Hematopoietic multipotent progenitor cell (in vitro differentiated cells): ENCODE data around the gene GPS1. TPM values are rescaled to one million over a fixed set of nuclear protein-coding genes. Genes with fewer than 3 reads are reported as not detected.
A peak's percentile ranks its signal among the peaks of the same experiment; 100 is the strongest.
"Not testable (repeated sequence)": the region's sequence is repeated elsewhere in the genome, so short reads cannot be mapped to it uniquely, and the experiment has no call there.

Experiments used
- DNase-seq, 3 donors: peaks; one replicate each; pipeline ENCODE4 v3.0.0-alpha.2; 2011 to 2015; ENCODE audit warnings: low read depth in 2 of 3, low spot score in 2 of 3
- total RNA-seq: library from RNA; depleted of rRNA; stranded (reverse); fragments of >200 nt; gene quantifications from one replicate; pipeline ENCODE4 v1.2.3, GENCODE V29; 2012

The GPS1 gene
- total RNA-seq, 1 donor, result 138 TPM

DNA sequence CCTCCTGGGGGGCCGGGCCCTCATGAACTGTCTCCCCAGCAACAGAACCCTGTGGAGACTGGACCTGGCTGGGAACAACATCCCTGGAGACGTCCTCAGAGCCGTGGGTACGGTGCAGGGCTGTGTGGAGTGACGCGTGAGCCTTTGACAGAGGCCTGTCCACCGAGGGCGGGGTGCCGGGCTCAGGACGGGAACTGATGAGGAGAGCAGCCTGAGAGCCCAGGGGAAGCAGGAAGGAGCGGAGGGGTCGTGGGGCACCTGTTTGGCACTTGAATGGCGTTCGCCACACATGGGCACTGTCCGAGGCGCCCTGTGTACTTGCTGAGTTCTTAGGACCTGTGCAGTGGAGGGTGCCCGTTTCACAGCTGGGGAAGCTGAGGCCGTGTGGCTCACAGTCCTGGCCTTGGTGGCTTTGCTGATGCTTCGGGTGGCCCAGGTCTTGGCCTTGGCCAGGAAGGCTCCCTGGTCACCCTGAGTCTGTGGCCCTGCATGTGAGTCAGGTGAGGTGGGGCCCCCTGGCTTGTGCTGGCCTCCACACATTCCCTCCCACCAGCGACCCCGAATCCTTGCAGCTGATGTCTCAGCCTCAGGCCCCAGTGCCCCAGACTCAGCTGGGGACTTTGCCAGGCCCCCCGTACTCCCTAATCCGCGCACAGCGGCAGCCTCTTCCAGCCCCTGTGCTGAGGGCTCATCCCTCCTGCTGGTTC lies 26.1 kb upstream of the GPS1 start:
- no peak for DNase-seq

DNA sequence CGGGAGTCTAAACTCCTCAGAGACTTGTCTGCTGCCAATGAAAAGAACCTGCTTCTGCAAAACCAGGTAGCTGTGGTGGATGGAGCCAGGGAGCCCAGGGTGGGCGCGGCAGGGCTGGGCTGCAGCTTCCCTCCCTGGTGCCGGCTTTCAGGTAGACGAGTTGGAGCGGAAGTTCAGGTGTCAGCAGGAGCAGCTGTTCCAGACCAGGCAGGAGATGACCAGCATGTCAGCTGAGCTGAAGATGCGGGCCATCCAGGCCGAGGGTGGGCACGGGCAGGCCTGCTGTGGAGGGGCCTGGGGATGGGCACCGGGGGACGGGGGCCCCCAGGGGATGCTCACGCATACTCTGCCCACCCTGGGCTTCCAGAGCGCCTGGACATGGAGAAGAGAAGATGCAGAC lies 23.5 kb upstream of the GPS1 start:
- DNase-seq, result no peak

DNA sequence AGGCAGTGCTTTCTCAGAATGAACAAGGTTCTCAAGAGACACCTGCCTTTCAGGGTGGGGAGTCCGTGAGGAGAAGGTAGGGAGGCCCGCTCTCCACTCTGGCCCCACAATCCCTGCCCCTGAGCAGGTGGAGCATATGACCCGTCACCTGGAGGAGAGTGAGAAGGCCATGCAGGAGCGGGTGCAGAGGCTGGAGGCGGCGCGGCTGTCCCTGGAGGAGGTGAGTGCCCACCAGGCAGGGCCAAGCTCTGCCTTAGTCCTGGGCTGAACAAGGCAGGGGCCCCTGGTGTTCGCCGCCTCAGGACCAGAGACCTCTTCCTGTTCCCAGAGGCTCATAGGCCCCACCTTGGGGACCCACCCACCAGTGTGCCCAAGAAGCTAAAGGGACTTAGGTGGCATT lies 22.7 kb upstream of the GPS1 start:
- no peak for DNase-seq

DNA sequence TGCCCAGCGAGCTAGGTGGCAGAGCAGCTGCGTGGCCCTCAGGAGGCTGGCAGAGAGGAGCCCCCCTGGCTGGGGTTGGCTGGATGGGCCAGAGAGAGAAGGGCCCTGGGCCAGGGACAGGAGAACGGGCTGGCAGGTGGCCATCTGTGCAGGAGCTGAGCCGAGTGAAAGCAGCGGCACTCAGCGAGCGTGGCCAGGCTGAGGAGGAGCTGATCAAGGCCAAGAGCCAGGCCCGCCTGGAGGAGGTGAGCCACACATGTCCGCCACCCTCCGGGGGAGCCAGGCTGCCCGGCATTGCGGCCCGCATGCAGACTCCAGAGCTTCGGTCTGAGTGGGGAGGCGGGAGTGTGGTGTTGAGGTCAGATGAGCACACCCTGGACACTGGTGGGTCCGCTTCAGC lies 22.3 kb upstream of the GPS1 start:
- no peak for DNase-seq

DNA sequence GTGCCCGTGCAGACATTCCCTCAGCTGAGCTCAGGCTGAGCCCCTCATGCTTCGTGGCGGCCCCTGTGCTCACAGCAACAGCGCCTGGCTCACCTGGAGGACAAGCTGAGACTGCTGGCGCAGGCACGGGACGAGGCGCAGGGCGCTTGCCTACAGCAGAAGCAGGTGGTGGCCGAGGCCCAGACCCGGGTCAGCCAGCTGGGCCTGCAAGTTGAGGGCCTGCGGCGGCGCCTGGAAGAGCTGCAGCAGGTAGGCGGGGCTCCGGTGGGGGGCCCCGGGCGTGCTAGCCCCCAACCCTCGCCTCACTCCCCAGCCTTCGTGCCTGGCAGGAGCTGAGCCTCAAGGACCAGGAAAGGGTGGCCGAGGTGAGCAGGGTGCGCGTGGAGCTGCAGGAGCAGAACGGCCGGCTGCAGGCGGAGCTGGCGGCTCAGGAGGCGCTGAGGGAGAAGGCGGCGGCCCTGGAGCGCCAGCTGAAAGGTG lies 21.7 kb upstream of the GPS1 start:
- DNase-seq, result no peak

DNA sequence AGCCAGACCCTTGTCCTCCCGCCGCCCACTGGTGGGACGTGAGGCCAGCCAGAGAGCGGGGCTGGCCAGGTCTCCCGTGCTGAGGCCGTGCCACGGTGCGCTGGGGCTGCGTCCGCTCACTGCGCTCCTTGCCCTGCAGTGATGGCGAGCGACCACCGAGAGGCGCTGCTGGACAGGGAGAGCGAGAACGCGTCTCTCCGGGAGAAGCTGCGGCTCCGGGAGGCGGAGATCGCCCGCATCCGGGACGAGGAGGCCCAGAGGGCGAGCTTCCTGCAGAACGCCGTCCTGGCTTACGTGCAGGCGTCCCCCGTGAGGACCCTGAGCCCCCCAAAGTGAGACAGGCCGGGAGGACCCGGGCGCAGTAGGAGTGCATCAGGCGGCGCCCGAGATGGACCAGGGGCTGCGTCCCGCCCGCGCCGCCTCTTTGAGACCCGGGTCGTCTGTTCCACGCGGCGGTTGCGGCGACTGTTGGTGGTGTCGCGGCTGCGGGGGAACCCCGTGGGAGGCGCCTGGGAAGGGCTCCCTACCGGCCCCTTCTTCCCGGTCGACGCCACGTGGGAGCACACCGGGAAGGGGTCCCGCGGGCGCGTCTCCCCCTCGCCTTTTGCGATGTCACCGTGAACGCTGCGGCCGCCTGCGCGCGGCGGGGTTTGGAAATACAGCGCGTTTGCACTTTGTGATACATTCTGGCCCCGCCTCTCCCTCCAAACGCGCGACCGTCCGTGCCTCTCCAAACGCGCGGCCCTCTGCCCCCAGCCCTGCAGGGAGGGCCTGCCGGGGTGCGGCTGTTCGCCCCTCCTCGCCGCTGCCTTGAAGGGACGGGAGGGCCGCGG lies 21.0 kb upstream of the GPS1 start:
- DNase-seq, result peak; percentile 69 to 83 (median 76)

DNA sequence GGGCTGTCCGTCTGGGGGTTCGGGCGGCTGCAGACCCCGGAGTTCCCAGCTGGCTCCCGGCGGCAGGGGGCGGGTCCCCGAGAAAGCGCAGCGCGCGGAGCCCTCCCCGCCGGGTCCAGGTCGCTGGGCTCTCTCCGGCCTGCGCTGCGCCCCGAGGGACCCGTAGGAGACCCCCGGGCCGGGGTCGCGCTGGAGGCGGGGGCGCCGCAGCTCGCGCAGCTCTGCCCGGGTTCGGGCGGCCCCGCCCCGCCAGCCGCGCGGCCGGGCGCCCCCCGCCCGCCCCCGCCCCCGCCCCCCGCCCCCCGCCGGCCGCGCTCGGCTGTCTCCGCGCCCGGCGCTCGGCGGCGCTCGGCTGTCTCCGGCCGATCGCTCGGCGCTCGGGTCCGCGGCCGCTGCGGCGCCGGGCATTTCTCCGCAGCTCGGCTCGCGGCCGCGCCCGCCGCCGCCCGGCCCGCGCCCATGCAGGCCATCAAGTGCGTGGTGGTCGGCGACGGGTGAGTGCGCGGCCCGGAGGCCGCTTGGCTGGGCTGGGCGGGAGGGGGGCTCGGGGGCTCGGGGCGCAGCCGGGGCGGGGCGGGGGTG lies 20.3 kb upstream of the GPS1 start, which contains the start of gene RAC3:
RAC3 (plus strand) TSS at position 376 of the 582 bp plus-strand sequence; CDS start at position 460, 84 bp downstream.
- DNase-seq, result peak in 1 of 3 donors; percentile 32

DNA sequence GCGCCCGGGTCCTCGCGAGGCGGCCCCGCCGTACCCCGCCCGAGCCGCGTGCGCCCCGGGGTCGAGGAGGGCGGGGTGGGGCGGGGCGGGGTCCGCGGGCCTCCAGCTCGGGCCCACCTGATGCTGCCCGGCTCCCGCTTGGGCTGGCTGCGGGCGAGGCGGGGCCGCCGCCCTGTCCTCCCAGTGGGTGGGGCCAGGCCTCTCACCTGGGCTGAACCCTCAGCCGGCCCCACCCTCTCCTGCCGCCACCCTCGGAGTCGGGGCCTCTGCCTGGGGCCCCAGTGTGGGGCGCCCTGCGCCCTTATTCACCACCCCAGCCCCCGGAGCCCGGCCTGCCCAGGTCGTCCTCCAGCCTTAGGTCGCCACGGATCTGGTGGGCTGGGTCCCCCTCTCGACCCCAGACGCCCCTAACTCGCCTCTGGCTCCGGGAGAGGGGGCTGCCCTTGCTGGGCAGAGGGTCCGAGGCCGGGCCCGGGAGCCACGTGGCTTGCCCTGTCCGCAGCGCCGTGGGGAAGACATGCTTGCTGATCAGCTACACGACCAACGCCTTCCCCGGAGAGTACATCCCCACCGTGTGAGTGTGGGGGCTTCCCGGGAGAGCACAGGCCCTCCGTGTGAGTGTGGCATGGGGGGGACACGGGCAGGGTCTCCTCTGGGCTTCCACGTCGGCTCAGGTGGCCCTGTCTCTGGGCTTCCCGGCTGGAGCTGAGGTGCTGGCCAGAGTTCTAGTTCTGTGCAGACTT lies 19.6 kb upstream of the GPS1 start:
- no peak for DNase-seq

DNA sequence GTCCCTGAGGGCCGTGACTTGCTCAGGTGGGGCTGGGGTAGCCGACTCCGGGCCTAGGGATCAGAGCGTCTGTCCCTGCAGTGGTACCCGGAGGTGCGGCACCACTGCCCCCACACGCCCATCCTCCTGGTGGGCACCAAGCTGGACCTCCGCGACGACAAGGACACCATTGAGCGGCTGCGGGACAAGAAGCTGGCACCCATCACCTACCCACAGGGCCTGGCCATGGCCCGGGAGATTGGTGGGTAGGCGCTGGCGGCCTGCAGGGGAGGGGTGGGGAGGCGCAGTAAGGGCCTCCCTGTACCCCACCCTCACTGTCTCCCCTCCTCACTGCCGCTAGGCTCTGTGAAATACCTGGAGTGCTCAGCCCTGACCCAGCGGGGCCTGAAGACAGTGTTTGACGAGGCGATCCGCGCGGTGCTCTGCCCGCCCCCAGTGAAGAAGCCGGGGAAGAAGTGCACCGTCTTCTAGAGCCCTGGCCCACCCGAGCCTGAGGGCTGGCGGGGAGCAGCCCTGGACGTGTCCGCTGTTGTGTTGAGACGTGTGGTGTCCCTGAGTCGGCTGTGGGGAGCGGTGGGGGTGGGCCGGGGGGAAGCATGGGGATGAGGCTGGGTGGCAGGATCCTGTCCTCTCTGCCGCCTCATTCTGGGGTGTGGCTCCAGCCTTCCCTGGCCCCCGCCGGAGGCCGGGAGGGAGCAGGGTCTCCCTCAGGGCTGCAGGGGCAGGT lies 18.2 kb upstream of the GPS1 start:
- no peak for DNase-seq

DNA sequence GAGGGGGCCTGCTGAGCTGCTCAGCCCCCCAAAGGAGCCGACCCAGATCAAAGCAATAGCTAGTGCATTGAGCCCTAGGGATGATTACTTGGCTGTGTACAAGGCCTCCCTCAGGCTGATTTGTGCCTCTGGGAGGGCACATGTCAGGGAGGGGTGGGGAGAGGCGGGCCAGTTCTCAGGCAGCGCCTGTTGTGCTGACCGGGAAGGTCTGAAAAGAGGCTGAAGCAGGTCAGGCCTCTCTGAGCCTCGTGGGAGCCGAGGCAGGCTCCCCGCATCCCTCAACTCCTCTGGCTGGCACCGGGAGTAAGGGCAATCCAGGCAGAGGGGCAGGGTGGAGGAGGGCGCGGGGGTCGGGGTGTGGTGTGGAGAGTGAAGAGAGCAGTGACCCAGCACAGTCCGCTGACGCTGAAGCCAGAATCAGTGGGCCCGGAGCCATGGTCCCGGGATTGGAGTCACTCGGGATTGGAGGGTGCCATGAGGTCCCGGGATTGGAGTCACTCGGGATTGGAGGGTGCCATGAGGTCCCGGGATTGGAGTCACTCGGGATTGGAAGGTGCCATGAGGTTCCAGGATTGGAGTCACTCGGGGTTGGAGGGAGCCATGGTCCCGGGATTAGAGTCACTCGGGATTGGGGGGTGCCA lies 17.2 kb upstream of the GPS1 start:
- DNase-seq, result no peak

DNA sequence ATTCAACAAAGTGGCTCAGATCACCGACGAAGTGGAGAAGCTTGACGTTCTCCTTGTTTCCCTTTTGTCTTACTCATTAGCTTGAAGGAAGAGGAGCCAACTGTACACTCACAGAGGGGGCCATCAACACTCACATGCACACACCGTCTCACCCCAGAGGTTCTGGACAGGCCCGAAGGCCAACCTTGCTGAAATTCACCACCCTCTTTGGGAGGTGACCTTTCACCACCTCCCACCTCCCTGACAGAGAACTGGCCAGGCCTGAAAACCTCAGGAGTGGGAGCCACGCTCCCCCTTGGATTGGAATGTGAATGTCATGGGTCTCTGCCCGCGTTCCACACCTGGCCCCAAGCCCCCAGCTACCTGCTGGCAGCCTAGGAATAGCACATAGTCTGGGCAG lies 16.2 kb upstream of the GPS1 start:
- no peak for DNase-seq

DNA sequence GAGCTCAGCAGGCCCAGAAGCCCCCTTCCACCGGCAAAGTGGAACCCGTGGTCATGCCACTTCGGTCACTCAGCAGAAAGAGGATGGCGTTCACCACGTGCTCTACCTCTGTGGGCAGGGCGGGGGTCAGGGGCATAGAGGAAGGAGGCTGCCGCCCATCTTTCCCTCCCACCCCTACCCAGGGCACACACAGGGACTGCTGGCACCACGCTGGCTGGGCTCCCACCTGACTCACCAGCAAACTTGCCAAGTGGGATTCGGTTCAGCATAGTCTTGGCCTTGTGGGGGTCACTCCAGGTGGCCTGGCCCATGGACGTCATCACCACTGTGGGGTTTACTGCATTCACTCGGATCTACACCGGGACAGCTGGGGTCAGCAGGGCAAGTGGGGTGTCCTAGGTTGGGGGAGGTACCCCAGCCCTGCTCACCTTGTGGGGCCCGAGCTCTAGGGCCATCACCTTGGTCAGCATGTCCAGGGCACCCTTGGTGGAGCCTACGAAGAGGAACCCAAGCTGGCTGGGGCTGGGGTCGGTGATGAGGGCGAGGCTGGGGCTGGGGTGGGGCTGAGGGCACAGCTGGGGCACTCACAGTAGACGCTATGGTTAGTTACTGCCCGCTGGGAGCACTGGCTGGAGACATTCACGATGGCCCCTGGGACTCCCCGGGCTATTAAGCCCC lies 15.6 kb upstream of the GPS1 start:
- no peak for DNase-seq

DNA sequence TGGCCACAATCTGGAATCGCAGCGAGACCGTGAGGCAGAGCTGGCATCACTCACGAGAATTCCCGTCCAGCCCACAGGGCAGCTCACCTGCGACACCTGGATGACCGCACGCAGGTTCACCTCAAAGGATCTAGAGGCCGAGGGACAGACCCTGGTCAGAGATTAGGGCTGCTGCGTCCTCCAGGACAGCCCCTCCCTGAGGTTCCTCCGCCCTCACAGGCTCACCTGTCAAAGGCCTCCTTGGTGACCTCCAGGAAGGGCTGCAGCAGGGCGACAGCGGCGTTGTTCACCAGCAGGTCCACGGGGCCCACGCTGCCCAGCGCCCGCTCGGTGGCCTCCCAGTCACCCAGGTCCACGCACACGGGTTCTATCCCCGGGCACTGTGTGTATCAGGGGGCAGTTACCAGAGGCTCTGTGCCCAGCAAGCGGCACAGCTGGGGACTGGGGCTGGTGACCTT lies 15.0 kb upstream of the GPS1 start:
- DNase-seq, result no peak

DNA sequence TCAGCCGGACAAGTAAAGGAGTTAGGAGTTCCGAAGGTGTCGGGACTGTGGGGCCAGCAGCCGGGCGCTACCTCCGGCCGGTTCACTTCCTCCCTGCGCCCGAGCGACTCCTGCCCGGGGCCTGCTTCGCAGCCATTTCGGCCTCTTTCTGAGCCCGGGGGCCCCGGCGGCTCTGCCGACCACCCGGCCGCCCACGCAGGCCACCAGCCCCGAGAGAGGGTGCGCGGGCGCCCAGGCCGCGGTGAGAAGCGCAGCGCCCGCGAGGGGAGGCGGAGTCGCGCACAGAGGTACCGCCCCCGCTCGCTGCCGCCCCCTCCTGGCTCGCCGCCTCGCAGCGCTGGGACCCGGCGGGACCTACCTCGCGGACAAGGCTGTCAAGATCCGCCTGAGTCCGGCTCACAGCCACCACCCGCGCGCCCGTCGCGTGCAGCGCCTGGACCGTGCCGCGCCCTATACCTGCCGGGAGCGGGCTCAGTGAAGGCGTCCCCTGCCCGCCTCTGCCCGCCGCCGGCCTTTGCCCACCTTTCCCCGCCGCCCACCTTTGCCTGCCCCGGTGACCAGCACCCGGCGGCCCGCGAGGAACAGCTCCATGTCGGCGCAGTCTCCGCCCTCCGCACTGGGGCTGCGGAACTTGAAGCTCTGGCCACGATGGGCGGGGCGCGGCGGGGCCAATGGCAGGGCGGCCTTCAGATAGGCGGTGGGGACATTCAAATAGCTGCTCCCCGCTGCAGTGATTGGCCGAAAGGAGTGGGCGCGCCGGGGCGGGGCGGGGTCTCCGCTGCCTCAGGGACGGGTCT lies 14.4 kb upstream of the GPS1 start, which contains the start of gene DCXR:
DCXR (minus strand) TSS at position 606 of the 797 bp plus-strand sequence; CDS start at position 591, 15 bp downstream.
- DNase-seq, result peak; percentile 86 to 97 (median 96)

DNA sequence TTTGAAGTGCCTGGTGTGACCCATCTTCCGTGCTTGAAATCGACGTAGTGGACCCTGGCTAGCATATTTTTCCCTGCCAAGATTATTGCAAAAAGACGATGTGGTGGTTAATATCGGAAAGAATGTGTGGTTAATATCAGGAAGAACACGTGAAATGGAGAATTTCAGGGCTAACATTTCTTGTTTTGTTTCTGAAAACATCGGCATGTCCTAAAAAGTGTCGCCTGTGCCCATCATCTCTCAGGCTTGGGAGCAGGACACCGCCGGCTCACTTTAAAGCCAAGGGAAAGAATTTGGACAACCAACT lies 13.9 kb upstream of the GPS1 start:
- DNase-seq, result no peak

DNA sequence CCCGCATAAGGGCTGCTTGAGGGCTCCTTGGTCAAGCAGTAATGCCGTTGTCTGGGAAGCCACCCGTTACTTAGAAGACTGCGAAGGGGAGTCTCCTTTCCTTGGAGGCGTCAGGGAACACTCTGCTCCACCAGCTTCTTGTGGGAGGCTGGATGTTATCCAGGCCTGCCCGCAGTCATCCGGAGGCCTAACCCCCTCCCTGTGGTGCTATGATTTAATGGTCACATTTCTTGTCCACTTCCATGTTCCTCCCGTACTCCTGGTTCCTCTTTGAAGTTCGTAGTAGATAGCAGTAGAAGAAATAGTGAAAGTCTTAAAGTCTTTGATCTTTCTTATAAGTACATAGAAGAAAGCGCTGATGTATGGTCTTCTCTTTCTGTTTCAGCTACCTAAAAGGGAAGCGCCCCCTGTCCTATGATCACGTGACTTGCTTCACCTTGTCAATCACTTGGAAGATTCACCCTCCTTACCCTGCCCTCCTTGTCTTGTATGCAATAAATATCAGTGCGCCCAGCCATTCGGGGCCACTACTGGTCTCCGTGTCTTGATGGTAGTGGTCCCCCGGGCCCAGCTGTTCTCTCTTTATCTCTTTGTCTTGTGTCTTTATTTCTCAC lies 12.8 kb upstream of the GPS1 start:
- not testable (repeated sequence) for DNase-seq

DNA sequence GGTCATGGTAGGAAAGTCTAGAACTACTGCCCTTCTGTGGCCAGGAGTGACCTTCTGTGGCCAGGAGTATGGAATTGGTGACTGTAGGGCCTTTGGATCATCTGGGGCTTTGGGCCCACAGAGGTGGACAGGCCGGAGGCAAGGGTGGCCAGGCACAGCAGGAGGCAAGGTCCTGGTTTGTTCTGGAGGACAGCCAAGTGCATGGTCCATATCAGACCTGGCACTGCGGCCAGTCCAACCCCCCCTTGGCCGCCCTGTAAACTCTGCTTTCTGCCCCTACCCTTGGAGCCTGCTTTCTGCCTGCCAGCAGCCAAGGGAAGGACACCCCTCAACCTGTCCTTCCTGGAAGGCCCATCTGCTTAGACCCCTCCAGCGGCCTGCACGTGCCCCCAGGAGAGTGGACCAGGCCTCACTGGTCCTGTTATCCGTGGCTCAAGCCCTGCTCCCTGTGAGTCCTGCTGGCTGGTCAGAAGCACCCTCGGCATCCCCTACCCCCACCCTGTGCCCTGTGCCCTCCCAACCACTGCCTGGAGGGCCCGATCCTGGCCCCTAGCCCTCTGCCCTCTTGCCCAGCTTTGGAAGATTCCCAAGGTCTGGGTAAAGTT lies 11.9 kb upstream of the GPS1 start:
- no peak for DNase-seq
